Fibroblast of pulmonary artery (primary cell): ENCODE results near the gene TRAF3IP3.
A peak's percentile ranks its signal among the peaks of the same experiment; 100 is the strongest.

Experiments used
- DNase-seq: peaks from one replicate; pipeline ENCODE4 v3.0.0-alpha.2; 2010; ENCODE audit warnings: low read depth
- H3K4me3 ChIP-seq: replicated peaks from 2 replicates; pipeline ENCODE4 v1.5.1; 2011; ENCODE audit warnings: low read depth, mild to moderate bottlenecking, control low read depth, low read length, moderate library complexity
- TF ChIP-seq, protein P1 (sequence below): IDR thresholded peaks from 2 replicates; pipeline ENCODE4 v1.5.1; 2011; ENCODE audit warnings: mild to moderate bottlenecking, control low read depth, low read length, inconsistent platforms; ENCODE audit errors: missing control alignments

The TRAF3IP3 gene

DNA sequence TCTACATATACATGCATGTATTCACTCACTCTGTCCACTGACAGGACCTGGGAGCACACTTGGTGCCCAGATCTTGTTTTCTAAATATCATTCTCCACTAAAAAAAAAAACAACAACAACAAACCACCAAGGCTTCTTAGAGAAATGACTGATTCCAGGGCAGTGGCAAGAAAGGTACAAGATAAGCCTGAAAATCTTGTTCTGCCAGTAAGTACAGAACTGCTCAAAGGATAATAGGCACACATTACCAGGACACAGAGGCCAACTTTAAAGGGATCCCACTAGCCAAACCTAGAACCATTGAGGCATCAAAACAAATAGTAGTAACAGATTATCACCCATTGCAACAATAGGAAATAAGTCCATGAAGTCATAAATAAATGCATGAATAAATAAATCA, 40.5 kb upstream of the TRAF3IP3 start:
- TF ChIP-seq, protein P1, sequence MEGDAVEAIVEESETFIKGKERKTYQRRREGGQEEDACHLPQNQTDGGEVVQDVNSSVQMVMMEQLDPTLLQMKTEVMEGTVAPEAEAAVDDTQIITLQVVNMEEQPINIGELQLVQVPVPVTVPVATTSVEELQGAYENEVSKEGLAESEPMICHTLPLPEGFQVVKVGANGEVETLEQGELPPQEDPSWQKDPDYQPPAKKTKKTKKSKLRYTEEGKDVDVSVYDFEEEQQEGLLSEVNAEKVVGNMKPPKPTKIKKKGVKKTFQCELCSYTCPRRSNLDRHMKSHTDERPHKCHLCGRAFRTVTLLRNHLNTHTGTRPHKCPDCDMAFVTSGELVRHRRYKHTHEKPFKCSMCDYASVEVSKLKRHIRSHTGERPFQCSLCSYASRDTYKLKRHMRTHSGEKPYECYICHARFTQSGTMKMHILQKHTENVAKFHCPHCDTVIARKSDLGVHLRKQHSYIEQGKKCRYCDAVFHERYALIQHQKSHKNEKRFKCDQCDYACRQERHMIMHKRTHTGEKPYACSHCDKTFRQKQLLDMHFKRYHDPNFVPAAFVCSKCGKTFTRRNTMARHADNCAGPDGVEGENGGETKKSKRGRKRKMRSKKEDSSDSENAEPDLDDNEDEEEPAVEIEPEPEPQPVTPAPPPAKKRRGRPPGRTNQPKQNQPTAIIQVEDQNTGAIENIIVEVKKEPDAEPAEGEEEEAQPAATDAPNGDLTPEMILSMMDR: no peak
- DNase-seq: no peak
- H3K4me3 ChIP-seq: no peak overlapping the region

DNA sequence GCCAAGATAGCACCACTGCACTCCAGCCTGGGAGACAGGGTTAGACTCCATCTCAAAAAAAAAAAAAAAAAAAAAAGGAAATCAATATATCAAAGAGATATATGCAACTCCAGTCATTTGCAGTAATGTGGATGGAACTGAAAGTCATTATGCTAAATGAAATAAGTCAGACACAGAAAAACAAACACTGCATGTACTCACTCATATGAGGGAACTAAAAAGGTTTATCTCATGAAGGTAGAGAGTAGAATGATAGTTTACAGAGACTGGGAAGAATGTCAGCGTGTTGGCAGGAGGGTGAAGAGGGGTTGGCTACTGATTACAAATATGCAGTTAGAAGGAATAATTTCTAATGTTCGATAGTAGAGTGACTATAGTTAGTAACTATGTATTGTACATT, 38.0 kb upstream of the TRAF3IP3 start:
- no peak overlapping the region for H3K4me3 ChIP-seq
- no peak for DNase-seq
- TF ChIP-seq, protein P1: no peak

DNA sequence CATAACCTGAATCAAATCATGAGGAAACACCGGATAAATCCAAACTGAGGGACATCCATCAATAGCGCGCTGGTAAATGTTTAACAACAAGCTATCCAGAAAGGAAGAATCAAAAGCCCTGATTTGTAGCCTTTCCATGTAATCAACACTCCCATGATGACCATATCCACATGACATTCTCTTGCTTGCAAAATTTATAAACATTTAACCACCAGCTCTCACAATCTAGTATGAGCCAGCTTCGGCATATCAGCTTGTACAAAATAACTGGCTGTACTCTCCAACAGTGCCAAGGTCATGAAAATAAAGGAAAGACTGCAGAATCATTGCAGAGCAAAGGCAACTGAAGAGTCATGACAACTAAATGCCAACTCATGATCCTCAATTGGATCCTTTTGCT, 35.5 kb upstream of the TRAF3IP3 start:
- H3K4me3 ChIP-seq: no peak overlapping the region
- TF ChIP-seq, protein P1: no peak
- peak; percentile 40 for DNase-seq

DNA sequence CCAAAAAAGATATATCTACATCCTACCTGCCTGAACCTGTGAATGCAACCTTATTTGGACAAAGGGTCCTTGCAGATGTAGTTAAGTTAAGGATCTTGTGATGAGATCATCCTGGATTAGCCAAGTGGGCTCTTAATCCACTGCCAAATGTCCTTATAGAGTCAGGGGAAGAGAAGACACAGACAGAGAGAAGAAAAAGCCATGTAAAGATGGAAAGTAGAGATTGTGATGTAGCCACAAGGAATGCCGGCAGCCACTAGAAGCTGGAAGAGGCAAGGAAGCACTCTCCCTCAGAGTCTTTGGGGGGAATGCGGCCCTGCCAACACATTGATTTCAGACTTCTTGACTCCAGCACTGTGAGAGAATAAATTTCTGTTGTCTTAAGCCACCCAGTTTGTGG, 35.0 kb upstream of the TRAF3IP3 start:
- no peak overlapping the region for H3K4me3 ChIP-seq
- DNase-seq: no peak
- TF ChIP-seq, protein P1: no peak

DNA sequence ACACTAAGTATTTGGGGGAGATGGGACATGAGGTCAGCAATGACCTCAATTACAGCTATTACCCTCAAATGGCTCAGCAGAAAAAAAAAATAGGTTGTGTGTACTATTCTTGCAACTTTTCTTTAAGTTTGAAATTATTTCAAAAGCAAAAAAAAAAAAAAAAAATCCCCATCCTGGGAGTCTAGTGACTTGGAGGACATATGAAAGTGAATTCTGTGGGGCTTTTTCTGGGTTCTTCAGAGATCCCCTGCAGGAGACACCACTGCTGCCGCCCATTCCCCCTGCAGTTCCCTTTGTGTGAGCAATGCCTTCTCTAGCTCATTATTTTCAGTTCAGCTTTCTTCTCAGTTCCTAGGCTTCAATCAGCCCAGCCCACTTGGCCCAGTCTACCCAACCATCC, 34.5 kb upstream of the TRAF3IP3 start:
- DNase-seq: no peak
- TF ChIP-seq, protein P1: no peak
- H3K4me3 ChIP-seq: no peak overlapping the region

DNA sequence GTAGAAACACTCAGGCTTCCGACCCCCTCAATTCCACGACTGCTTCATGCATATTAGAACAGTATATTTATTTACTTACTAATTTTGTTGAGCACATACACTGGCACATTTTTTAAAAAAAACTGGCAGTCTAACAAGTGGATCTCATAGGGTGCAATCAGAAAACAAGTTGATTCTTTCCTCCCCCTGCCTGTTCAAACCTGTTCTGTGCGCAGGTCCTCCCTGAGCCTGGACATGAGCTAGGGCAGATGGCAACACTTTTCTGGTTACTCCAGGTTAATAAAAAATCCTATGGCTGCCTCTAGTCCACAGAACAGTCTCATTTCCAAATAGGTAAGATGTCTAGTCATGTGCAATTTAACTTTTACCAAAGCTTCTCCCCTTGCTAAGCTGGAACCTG, 32.6 kb upstream of the TRAF3IP3 start:
- H3K4me3 ChIP-seq: no peak overlapping the region
- TF ChIP-seq, protein P1: no peak
- no peak for DNase-seq
